Stimulated activated CD4-positive, alpha-beta T cell treated with anti-CD3 and anti-CD28 coated beads, Interleukin-15, amount 100 ng/mL, for 48 hours (primary cell): ENCODE results near the gene PPP6R3.

Experiments
- DNase-seq, 2 donors: peaks; one replicate each; pipeline ENCODE4 v3.0.0-alpha.2; 2020; ENCODE audit warnings: low read depth in 2 of 2

The PPP6R3 gene

DNA sequence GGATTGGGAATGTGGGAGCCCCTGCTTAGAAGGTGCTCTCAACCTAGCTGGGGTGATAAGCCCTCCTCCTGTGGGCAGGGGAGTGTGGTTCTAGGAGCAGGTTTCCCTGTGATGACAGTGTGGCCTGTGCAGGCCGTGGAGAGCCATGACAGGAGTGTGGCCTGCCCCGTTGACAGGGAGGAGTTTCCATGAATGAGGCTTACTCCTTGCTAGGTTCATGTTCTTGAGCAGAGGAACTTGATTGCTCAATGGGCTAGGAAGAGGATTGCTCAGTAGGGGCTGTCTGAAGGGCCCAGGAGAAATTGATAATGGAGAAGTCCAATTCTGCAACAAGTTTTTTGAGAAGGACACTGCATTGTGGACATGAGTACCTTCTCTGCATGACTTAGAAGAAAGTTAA, 92.0 kb downstream of the PPP6R3 start:
- no peak for DNase-seq

DNA sequence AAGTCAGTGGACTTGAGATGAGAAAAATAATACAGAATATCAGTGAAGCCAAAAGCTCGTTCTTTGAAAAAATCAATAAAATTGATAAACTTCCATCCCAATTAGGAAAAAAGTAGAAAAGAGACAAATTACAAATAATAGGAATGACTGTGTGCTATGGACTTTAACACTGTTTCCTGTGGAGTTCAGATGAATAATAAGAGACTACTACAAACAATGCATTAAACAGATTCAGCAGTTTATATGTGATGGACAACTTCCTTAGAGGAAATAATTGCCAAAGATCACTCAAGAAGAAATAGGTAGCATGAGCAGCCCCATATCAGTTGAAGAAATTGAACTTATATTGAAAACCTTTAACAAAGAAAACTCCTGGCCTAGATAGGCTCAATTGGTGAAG, 99.7 kb downstream of the PPP6R3 start:
- no peak for DNase-seq

DNA sequence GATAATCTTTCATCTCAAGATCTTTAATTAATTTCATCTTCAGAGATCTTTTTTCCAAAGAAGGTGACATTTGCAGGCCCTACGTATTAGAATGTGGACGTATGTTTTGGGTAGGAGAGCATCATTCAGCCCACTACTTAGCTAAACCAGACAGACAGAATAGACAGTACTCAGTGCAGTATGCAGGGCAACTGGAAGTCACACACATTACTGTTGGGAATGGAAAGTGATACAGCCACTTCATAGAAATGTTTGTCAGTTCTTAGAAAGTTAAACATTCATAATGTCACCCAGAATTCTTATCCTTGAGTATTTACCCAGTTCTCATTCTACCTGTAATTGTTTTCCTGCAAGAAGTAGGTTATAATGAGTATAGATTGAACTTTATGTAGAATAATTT, 102.9 kb downstream of the PPP6R3 start:
- no peak for DNase-seq

DNA sequence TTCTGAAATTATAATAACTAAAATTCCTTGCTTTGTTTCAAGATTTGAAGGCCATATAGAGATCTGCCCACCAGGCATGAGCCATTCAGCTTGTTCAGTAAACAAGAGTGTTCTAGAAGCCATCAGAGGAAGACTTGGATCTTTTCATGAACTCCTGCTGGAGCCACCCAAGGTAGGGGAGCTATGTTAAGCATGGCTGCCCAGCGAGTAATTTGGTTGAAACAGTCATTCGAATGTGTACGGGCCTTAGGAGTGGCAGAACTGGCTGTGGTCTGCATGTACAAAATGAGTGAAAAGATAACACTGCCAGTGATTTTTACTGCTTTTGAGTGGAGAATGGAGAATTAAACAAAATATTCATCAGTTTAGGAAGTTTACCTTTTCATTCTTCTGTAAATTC, 103.7 kb downstream of the PPP6R3 start:
- no peak for DNase-seq

DNA sequence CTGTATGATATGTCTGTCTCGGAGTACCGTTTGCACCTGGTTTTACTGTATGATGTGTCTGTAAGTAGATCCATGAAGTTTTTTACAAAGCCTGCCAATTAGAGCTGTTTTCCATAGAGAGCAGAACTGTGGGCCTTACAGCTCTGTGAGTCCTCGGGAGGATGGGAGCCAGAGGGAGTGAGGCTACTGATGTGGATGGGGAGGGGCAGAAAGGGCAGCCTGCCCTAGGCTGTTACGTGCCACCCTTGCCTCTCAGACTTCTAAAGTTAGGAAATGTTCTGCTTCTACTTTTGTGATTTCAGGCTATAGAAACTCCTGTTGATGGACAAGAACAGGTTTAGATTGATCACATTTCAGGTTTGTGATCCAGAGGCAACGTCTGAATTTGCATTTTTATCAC, 105.2 kb downstream of the PPP6R3 start:
- DNase-seq: no peak

DNA sequence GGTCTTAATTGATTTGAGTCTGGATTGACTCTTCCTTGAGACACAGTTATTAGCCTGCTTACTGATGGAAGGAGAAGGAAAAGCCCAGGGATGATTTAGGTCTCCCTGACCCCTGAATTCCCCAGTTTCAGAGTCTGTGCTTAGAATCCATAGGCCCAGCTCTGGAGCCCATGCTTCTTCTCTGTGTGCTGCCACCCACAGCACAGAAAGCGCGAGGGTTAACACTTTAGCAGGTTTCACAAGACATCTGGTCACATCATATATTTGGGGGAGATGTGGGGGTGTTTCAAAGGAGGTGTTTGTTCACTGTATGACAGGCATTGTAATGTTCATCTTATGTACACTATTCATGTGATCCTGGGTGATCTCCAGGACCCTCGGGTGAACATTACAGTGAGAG, 107.0 kb downstream of the PPP6R3 start:
- DNase-seq: no peak

DNA sequence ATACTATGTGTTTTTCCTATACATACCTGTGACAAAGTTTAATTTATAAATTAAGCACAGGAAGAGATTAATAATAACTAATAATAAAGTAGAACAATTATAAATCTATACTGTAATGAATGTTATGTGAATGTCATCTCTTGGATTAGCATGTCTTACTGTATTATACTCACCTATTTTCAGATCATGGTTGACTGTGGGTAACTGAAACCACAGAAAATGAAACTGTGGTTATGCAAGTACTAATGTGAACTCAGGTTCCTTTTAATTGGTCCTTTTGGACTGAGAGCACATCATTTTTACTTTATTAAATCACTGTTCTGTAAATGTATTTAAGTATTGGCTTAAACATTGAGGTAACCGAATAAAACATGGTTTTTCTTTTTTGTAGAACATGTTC, 108.8 kb downstream of the PPP6R3 start:
- DNase-seq: no peak

DNA sequence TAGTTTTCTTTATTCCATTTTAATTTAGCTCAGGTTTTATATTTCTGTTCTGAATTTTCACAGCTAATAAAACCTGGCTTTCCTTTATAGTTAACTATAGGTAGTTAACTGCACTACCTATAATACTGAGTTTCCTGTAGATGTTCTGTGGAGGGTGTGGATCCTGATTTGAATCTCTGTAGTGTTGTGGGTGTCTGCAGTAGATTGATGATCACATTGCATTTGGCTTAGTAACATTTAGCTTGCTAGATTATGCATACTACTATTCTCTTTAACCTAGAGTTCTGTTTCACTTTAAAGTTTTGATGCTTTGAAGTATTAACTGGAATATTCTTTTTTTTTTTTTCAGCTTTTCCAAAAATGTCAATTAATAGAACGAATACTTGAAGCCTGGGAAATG, 110.1 kb downstream of the PPP6R3 start:
- no peak for DNase-seq

DNA sequence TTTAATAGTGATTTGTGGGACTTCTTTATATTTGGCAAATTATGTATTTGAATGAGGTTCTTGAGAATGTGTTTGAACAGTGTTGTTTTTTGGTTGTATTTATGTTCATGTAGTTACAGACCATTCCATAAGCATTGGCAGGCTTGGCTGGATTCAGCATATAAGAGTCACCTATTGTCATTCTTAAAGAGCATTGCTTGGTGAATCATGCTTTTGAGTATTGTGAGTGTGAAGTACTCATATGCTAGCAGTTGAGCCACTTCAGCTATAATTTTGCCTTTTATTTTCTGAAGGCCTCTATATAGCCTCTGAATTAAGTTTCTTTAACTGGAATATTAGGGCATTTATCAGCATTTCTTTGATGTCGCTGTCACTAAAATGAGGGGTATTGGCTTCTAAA, 113.8 kb downstream of the PPP6R3 start:
- no peak for DNase-seq

DNA sequence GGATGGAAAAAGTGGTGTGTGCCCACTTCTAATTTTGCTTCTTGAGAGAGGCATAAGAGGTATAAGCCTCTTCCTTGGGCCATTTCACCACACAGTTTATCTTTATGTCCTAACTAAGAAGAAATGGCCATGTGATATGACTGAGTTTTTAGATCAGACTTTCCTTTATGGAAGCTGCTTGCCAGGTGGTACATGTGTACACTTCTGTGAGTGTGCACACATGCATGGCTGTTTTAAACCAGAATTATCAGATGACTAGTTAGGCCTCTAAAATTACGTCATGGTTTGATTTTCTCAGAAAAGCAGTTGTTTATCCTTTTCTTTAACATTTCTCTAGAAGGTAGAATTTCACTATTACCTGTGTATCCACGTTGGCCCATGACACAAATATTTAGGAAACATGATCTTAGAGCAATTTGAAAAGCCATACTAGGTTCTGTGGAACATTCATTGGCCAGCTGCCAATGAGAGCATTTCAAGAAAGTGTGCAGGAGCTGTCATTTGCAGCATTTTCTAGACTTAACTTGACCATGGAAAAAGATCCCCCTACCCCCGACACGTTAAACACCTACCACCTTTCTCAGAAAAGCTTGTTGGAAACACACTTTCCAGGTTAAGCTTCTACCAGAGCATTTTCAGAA, 114.6 kb downstream of the PPP6R3 start:
- DNase-seq: no peak

DNA sequence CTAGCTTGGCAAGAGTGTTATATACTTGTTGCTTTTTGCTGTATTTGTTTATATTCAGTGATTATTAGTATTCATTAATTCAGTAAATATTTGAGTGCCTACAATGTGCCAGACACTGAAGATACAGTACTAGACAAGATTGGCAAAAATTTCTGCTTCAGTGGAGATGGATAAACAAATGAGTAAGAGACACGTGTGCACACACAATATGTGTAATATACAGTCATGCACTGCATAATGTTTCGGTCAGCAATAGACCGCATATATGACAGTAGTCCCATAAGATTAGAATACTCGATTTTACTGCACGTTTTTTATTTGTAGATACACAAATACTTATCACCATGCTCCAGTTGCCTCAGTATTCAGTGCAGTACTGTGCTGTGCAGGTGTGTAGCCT, 118.9 kb downstream of the PPP6R3 start:
- DNase-seq: no peak

DNA sequence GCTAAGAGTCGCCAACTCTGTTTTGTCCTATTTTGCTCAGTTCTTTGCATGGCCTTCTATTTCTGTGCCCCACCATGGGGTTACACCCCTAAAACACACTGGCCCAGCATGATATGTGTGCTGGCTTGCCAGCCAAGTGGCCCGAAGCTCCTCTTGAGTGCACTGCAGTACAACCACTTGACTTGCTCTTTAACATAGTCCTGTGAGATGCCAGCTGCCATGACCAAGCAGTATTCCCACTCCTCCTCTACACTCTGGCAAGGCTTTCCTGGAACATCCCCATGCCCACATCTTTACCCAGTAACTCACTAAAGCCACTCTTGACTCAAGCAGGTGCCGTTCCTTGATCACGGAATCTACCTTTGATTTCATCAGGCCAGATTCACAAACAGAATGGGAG, 120.9 kb downstream of the PPP6R3 start:
- no peak for DNase-seq

DNA sequence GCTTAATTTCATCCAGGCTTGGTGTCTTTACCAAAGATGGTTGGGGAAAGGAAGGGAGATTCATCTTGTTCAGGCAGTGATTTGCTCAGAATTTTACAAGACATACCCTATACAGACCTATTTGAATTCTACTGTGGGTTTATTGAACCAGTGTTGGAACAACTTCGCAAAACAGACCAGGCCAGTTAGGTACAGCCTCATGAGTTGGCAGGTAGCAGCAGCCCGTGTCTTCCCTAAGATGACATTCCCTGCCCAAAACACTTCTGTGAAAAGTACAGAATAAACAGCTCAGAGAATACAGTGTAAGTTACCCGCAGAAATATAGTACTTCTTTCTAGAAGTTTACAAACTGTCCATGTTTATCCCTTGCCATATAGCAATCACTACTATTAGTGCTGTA, 121.3 kb downstream of the PPP6R3 start:
- no peak for DNase-seq

DNA sequence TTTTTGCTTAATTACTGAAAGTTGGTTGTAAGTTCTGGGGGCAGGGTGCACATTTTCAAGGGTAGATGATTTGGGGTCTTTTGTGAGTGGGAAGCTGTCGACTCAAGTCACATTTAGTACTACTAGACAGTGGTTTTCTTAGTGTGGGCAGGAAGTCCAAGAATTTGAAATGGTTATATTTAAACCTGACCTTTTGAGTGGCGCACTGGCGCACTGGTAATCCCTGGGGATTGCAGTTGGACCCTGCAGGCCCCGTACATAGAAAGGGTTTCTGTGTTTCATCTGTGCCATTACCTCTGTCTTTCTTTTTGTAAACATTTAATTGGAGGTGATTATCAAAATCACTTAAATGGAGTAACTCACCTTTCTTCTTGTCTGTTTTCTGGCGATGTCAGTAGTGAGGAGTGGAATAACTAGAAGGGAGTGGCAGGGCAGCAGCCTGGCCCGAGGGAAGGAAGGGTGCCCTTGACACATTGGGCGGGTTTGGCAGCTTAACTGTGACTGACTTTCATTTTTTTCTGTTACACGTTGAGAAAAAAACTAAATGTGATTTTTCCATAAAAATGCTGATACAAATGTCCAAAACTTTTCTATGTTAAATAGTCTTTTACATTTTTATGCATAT, 122.0 kb downstream of the PPP6R3 start:
- no peak for DNase-seq

DNA sequence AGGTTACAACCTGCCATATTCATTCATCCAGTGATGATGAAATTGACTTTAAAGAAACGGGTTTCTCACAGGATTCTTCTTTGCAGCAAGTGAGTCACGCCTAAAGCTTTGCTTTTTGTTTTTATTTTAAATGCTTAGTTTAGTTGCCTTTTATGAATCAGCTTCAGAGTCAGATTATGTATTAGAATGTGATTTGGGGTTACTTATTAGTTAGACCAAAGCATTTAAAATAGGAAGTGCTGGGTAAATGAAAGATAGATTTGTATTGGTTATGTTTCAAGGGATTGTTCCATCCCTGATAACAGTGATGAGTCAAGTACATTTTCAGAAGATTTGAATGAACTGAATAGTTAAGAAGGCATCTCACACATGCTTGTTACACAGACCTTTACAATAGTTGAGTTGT, 122.5 kb downstream of the PPP6R3 start:
- DNase-seq: no peak

DNA sequence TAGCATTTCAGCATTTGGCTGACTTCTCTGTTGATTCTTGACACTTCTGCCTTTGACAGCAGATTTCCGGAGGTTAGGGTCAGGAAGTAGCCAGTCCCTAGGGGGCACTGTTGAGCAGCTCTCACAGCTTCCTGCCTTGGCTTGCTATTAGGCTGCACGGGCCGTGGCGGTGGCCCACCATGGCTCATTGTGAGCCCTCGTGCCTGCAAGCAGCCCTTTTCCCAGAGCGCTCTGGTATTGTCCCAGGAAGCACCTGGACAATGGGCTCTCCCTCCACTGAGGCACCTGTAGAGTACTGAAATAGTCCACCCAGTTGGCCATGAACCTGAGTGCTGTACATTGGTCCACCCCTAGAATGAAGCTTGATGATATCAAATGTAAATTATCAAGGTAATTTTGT, 123.5 kb downstream of the PPP6R3 start:
- peak; percentile 20 to 47 for DNase-seq

DNA sequence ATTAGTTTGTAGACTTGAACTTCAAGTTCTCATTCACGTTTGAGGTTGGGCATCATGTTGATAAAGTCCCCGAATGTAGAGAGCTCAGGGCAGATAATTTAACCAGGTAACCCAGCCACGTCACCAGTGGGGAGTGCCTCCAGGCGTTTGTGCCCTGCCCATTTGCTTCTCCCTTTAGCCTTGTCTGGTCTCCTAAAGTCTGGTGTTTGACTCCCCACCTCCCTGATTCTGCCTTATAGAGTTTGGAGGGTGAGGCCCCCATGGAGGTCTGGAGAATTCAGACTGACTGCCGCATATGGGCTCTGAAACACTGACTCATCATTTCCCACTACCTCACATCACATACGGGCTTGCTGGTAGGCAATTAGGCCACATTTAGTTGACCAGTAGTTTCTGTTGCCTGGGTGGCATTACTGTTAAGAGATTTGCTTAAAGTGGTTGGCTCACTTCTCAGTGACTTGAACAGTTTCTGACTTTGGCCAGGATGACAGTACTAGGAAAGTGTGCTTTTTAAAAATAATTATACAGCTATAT, 124.5 kb downstream of the PPP6R3 start:
- no peak for DNase-seq

DNA sequence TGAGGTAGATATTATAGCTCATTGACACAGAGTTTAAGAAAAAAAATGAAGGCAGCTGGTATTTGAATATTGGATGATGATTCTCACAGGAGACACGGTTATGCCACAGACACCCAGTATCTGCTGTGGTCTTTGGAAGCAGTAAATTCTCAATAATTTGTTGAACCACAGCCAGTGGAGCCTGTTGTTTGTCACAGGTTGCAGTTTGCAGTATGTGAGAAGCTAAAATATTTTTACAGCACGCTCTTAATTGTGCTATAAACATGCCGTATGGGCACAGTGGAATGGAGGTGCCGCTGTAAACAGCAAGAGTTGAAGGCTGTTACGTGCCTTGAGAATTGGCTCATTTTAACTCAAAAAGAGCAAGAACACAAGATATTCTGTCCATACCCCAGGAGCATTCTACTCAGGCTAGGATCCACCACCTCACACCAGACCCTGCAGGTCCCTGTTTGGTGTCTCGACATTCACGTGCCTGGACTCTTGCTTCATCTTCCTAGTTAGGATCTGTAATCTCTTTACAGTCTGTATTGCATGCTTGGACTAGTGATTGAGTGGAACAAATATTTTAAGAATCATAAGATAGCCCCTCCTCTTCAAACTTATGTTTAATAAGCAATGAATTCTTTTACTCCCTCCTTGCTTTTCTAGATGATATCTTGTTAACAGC, 129.1 kb downstream of the PPP6R3 start:
- no peak for DNase-seq

DNA sequence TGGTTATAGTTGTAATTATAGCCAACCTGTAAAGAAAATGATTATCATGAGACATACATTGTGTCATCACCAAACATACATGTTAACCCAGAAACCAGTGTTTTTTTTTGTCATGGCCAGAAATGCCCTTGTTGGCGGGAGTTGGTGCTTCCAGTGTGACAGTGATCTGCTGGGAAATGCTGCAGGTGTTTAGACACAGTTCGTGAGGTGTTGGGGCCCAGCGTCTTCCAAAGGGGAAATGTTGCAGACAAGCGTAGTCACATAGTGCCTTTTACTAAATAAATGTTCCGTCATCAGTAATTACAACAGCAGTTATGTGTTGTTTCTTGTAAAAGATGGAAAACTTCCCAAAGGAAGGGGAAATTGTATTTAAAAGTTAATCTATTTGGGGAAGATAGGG, 131.2 kb downstream of the PPP6R3 start:
- DNase-seq: no peak

DNA sequence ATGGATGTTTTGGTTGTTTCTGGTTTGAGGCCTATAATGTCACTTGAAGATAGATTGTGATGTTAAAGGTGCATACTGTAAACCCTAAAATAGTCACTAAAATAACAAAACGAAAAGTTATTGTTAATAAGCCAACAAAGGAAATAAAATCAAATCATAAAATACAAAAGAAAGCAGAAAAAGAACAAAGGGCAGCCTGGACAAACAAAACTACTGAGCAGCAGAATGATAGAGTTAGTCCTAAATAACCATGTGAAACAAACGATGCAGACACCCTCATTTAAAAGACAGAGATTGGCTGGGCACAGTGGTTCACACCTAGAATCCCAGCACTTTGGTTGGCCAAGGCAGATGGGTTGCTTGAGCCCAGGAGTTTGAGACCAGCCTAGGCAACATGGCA, 132.9 kb downstream of the PPP6R3 start:
- DNase-seq: no peak

DNA sequence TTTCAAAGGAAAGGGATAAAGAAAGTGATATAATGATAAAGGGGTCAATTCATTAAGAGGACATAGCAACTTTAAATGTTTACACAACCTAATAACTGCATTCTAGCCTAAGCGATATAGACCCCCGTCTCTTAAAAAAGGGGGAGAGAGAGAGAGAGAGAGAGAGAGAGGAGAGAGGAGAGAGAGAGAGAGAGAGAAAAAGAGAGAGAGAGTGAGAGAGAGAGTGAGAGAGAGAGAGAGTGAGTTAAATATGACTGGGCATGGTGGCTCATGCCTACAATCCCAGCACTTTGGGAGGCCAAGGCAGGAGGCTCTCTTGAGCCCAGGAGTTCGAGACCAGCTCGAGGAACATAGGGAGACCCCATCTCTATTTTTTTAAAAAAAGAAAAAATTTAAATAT, 133.6 kb downstream of the PPP6R3 start:
- DNase-seq: no peak

DNA sequence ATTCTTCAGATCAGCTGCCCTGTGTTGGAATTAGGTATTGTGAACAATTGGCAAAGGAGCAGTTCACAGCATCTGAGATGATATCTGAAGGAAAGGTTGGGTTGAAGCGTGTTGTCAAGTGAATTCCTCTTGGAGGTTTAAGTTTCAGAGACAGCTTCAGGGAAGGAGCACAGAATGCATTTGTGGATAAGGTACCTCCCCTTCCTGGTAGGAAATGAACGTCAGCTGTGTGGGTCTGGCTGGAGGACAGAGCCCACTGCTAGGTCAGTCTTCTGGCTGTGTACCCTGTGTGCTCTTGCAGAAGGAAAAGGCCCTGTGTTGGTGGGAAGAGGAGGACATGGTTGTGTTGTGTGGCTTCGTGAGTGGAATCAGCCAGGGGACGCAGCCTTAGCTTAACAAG, 135.7 kb downstream of the PPP6R3 start:
- DNase-seq: no peak
